Measurements from ENCODE around the gene ALOX5AP.

The ALOX5AP gene

DNA sequence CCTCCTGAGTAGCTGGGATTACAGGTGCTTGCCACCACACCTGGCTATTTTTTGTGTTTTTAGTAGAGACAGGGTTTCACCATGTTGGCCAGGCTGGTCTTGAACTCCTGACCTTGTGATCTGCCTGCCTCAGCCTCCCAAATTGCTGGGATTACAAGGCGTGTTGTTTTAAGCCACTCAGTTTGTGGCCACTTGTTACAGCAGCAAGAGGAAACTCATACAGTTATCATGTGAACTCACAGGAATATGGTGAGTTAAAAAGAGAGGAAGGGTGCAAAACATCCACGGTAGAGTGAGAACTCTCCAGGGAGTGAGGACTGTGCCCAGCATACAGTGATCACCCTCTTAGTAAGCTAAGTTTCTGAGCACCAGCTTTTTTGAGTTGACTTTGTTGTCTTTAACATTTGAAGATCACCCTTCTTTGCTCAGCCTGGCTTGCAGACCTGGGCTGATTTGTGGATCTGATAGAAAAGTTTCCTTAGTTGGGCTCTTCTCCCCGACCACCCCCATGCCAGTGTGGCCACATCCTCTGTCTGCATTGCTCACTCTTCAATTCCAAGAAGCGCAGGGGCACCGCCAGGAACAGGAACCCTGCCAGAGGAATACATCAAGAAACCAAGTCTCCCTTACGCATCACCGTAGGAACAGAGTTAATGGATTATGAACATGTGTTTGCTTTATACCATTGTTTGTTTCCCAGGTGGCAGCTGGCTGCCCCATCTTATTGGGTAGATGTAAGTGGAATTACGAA lies 16.0 kb downstream of the ALOX5AP start:
- DNase-seq, result no peak
- intact Hi-C loops (cut with DNase I), result no loop called here

DNA sequence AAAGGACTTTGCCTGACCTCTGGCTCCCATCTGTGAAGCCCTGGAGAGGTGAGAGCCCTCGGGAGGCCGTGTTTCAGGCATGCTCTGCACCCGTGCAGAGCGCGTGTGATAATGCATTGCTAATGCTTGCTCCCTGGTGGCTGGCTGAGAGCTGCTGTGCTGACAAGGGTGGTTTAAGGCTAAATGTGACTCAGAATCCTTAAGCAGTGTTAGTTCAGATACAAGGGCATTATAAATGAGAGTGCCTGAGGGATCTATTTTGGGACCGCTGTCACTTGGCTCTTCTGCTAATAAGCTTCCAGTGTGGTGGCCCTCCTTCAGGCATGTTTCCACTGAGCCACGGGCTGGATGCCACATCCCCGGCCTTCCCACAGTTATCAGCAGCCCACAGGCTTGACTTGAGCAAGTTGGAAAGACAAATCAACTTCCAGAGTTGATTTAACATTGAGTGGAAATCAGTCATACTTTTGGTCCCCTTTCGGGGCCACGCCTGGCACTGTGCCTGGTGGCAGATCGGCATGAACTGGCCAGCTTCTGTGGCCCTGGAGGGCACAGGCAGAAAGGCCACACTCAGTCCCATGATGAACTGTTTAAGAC lies 17.0 kb downstream of the ALOX5AP start:
- intact Hi-C loops (cut with DNase I), result no loop called here
- peak in 26 of 42 donors; percentile 7 to 70 (median 46) for DNase-seq

DNA sequence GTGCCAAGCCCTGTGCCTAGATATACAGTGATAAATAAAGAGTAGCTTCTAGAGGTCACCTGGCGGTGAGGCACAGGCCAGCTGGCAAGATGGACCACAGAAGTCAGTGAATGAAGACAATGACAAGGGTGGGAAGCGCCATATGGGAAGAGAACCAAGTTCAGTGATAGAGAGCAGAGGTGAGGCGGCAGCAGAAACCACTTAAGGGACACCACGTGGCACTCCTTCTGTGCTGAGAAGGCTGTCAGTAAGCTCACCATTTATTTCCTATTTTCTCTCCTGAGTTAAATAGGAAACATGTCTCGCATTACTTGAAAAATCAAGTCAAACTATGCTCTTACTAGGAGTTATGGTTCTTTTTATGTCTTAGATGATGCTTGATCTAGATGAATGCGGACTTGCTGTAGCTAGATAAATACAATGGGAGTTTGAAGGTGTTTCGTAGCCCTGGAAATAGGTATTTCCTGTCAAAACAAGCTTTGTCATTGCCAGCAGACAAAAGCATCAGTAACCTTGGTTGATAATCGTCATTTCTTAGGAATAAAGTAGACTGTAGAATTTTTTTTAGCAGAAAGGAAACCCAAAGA lies 17.8 kb downstream of the ALOX5AP start:
- intact Hi-C loops (cut with DNase I), result no loop called here
- DNase-seq, result no peak

DNA sequence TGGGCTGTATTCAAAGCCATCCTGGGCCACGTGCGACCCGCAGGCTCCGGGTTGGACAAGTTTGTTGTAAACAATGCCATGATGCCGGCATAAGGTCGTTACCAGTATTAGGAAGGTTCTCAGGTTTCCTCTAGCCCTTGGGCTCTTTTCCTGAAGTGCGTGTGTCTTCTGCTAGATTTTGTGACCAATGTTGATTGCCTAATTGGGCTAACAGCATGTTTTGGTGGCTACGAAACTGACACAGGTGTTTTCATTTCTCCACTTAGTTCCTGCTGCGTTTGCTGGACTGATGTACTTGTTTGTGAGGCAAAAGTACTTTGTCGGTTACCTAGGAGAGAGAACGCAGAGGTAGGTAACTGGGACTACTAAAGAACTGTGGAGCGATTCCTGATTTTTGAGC lies 20.3 kb downstream of the ALOX5AP start:
- DNase-seq, result no peak
- intact Hi-C loops (cut with DNase I), result no loop called here

DNA sequence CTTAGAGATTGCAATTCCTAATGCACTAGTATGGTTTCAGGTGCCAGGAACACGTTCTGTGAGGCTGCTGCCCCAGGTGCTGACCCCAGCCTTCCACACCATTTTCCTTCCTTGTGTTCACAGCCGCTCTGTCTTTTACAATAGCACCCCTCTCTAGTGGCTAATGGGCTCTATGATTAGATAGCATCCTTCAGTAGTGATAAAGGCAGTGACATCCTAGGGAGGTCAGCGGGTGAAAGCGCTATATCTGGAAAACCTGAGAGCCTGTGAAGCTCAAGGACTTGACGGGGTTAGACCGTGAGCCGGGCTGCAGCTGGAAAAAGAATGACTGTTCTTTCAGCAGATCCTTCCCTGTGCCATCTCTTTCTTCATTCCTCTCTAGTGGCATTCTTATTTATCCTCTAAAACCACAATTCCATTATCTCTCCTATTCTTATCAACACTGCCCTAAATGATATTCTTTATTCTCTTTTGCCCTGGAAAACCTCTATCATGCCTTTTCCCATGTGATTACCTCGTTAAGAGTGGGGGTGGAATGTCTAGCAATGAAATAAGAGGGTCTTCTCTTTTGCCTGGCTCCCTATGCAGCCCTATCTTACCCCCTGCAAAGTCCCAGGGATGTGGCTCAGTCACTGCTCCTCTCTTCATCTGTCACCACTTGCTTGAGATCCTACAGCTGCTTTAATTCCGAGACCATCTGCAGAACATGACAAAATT lies 21.8 kb downstream of the ALOX5AP start:
- intact Hi-C loops (cut with DNase I), result no loop called here
- no peak for DNase-seq

DNA sequence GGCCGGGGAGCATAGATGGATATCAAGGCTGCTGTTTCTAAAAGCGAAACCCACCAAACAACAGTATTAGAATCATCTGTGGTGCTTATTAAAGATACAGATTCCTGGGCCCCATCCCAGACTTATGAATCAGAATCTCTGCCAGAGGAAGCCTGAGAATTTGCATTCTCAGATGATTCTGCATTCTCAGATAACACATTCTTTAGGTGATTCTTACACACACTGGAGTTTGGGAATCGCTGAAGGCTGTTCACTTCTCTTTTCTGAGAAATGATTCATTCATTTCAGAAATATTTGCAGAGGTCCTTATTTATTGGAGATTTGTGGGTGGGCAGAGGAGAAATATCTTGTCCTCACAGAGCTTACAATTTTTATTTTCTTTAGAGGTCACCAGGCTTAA lies 24.4 kb downstream of the ALOX5AP start:
- intact Hi-C loops (cut with DNase I), result no loop called here
- DNase-seq, result no peak

DNA sequence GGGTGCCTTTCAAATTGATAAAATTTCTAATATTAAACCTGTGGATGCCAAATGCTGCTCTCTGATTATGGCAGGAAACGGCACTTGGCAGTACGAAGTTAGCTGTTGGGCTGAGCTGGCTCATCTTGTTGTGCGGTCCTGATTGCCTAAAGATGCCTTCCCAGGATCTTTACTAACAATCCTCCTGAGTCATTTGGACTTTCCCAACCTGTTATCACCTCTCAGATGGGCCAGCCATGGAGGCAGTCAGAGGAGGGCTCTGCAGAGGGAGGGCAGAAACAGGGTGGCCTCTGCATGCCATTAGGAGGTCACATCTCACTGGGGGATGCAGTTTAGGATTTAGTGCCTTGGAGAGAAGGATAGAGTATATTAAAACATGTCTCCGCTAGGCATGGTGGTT lies 27.3 kb downstream of the ALOX5AP start:
- no peak for DNase-seq
- intact Hi-C loops (cut with DNase I), result no loop called here

DNA sequence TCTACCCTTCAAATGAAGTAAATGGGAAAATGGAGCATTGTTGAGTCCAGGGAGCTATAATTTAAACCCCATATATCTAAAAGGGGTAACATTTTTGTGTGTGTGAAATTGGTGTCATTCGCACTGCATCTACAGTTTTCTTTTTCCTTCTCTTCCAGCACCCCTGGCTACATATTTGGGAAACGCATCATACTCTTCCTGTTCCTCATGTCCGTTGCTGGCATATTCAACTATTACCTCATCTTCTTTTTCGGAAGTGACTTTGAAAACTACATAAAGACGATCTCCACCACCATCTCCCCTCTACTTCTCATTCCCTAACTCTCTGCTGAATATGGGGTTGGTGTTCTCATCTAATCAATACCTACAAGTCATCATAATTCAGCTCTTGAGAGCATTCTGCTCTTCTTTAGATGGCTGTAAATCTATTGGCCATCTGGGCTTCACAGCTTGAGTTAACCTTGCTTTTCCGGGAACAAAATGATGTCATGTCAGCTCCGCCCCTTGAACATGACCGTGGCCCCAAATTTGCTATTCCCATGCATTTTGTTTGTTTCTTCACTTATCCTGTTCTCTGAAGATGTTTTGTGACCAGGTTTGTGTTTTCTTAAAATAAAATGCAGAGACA lies 28.6 kb downstream of the ALOX5AP start:
- DNase-seq, result no peak
- intact Hi-C loops (cut with DNase I), result no loop called here

DNA sequence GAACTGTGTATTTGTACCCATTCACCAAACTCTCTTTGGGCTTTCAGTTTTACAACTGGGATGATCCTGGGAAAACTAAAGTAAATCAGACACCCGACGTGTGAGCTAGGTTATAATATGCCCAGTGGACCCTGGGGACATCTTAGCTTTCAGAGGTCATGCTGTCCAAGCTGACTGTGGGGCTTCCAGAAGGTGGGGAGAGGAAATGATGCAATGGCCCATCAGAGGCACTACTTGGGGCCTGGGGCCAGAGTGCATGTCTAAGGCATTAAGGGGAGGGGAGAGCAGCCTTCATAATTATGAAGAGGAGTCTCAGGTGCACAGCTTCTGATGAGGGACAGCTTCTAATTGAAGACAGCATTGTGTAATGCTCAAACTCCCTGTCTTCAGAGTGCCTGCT lies 30.9 kb downstream of the ALOX5AP start:
- no peak for DNase-seq
- intact Hi-C loops (cut with DNase I), result no loop called here

DNA sequence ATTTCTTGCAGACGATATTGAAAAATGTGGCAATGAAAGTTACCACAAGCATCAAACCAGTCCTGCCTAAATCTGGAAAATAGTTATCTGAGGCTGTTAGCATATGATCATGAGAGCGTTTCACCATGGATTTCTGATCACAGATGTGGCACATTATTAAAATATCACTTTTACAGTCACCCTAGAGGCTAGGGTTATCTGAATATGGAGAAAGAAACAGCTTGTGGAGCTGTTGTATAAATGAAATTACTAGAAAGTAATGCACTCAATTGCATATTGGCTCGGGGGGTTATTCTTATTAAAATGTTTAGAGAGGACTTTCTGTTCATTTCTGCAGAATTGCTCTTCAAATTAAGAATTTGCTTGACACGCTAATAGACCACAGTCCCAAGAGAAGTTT lies 35.6 kb downstream of the ALOX5AP start:
- intact Hi-C loops (cut with DNase I), result no loop called here

DNA sequence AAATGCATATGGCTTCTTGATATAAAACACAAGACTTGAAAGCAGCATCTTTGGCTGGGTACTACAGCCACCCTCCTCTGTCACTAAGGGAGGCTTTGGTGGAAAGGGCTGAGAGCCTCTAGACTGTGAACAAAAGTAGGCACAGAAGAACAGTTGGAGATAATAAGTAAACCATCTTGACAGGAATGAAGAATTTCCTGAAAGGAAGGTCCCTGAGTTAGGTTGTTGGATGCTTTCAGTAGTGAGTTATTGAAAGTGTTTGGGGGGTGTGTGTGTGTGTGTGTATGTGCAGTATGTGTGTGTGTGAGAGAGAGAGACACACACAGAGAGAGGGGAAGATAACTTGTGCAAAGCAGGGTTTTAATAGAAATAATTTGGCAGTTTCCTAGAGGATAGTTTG lies 38.2 kb downstream of the ALOX5AP start:
- intact Hi-C loops (cut with DNase I), result no loop called here
- DNase-seq, result no peak

More for the DNA sequence above, 35.6 kb downstream of the ALOX5AP start:
- DNase-seq, result no peak

DNA sequence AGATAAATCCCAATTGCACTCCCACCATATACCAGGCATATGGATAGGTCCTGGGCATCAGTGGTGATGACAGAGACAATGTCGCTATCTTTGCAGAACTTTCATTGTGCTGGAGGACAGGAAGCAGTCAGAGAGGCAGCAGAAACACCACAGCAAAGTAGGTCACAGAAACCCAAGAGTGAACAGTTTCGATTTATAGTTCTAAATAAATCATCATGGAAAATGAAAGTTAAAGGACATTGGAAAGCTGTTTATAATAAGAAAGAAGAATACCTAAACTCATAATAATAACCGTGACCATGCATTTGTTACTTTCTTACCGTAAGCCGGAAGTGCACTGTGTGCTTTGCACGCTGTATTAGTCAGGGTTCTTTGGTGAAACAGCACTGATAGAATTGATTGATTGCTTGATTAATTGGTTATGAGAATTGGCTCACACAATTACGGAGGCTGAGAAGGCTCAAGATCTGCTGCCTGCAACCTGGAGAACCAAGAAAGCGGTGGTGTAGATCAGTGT lies 38.9 kb downstream of the ALOX5AP start:
- no peak for DNase-seq
- intact Hi-C loops (cut with DNase I), result no loop called here

DNA sequence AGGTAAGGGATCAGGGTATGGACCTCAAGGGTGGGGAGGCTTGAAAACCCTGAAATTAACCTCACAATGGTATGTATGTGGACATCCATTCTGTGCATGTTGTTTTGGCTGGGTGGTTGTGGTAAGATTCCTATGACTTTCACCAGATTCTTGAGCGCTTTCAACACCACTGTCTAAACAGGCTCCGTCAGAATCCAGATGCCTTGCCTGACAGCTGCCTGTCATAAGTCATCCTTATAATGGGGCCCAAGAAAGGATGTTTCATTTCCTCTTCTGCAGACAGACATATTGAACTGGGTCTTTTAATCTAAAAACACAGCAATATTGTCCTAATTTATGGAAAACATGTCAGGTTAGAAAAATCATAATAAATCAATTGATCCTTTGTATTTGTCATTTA lies 41.3 kb downstream of the ALOX5AP start:
- no peak for DNase-seq
- intact Hi-C loops (cut with DNase I), result no loop called here

DNA sequence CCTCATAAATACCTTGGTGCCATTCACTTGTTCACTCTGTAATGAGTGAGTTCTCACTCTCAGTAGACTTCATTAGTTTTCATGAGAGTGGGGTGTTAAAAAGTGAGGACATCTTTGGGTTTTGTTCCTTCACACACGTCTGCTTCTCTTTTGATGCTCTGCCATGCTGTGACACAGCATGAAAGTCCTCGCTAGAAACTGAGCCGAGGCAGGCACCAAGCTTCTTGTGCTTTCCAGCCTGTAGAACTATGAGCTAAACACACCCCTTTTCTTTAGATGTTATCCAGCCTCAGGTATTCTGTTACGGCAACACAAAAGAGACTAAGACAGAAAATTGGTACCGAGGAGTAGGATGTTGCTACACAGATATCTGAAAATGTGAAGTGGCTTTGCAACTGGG lies 43.7 kb downstream of the ALOX5AP start:
- intact Hi-C loops (cut with DNase I), result no loop called here
- DNase-seq, result no peak

DNA sequence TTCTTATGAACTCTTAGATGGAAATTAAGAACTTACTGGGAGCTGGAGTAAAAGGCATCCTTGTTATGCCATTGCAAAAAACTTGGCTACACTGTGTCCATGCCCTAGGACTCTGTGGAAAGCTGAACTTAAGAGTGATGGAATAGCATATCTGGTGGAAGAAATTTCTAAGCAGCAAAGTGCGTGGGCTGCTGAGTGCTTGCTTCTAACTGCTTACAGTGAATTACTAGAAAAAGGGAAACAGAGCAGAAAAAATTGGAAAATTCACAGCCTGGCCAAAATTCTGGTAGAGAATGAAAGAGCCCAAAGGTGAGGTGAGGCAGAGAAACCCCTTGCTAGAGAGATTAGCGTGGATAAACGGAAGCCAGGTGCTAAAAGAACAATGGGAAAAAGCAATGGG lies 44.3 kb downstream of the ALOX5AP start:
- intact Hi-C loops (cut with DNase I), result no loop called here
- DNase-seq, result peak in 13 of 42 donors; percentile 10 to 67 (median 42)

DNA sequence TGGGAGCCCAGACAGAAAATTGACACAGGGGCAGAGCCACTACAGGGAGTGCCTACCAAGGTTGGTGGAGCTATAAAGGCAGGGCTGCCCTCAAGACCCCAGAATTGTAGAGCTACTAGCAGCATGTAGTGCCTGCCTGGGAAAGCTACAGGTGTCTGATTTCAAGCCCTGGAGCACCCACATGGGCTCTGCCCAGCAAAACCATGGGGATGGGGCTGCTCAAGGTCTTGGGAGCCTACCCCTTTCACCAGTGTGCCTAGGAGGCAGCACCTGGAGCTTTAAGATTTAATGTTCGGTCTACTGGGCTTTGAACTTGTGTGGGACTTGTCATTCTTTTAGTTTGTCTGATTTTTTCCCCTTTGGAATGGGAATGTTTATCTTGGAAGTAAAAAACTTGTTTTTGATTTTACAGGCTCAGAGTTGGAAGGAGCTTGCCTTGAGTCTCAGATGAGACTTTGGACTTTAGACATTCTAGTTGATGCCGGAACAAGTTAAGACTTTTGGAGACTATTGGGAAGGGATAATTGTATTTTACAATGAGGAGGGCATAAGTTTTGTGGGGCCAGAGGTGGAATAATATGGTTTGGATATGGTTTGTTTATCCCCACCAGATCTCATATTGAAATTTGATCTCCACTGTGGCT lies 45.1 kb downstream of the ALOX5AP start:
- DNase-seq, result no peak
- intact Hi-C loops (cut with DNase I), result no loop called here

DNA sequence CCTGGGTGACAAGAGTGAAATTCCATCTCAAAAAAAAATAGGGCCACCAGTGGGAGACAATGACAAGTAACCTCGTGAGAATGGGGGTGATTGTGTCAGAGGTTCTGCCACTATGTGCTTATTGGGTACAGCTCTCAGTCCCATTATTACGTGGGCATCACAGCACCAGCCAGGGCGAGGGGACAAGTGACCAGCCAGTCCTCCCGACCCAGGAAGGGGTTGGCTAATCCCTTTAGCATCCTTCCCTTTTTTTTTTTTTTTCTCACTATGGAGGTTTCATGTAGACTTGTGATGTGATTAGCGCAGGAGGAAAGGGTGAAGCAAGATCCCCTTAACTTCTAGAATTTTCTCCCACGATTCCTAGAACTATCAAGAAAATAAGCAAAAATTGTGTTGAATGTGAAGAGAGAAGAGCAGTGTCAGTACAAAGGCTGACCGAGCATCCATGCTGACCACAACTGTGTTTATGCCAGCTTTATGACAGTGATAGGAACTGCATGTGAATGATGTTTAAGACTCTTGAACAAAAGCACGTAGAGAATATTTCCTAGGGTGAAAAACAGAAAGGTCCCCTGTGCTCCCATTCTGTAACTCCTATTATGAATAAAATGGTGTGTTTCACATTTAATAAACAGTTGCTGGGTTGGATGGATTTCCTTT lies 50.0 kb downstream of the ALOX5AP start:
- intact Hi-C loops (cut with DNase I), result no loop called here
- no peak for DNase-seq

DNA sequence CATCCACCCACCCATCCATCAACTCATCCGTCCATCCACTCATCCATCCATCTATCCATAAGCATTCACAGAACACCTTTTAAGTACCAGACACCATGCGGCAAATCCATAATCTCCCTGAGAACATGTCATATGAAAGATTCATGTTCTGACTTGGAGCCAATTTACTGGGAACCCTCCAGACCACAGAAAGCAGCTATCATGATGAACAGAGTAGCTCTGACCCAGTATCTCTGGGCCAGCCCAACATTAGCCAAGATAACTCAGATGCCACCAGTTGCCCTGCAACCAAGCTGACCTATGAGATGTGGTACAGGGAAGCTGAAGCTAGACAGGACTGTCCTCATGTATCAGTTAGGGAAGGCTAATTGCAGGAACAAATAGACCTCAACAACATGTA lies 51.3 kb downstream of the ALOX5AP start:
- no peak for DNase-seq
- intact Hi-C loops (cut with DNase I), result no loop called here

All from head of caudate nucleus (tissue), 42 donors.